GM18858 (cell line): Measurements from ENCODE around the gene IRS2.
"Not testable (repeated sequence)": the region's sequence is repeated elsewhere in the genome, so short reads cannot be mapped to it uniquely, and the experiment has no call there.

Experiments
- ATAC-seq: cut with Tn5 transposase; IDR thresholded peaks from one replicate; pipeline ENCODE4 v1.9.1; 2021; ENCODE audit not compliant: unreplicated experiment

The IRS2 gene

GRCh38 chr13:109786457-109787134 lies at the start of gene IRS2:
IRS2 (minus strand) TSS chr13:109786583; CDS start chr13:109786053, 530 bp downstream.
- ATAC-seq, result peak; percentile 96

GRCh38 chr13:109834973-109835720 lies 48.8 kb upstream of the IRS2 start:
- no peak for ATAC-seq

- ATAC-seq, result no peak
Observed at GRCh38 chr13:109833940-109834339, 47.6 kb upstream of the IRS2 start.

- ATAC-seq, result no peak
Observed at GRCh38 chr13:109833071-109833470, 46.7 kb upstream of the IRS2 start.

GRCh38 chr13:109828591-109829316 lies 42.4 kb upstream of the IRS2 start:
- ATAC-seq, result not testable (repeated sequence)

GRCh38 chr13:109823201-109823600 lies 36.8 kb upstream of the IRS2 start:
- not testable (repeated sequence) for ATAC-seq

- no peak for ATAC-seq
Observed at GRCh38 chr13:109821103-109821502, 34.7 kb upstream of the IRS2 start.

- ATAC-seq, result no peak
Observed at GRCh38 chr13:109819874-109820273, 33.5 kb upstream of the IRS2 start.

- ATAC-seq, result no peak
Observed at GRCh38 chr13:109818886-109819285, 32.5 kb upstream of the IRS2 start.

GRCh38 chr13:109817591-109818535 lies 31.5 kb upstream of the IRS2 start:
- no peak for ATAC-seq

GRCh38 chr13:109816808-109817203 lies 30.4 kb upstream of the IRS2 start:
- ATAC-seq, result no peak

- no peak for ATAC-seq
Observed at GRCh38 chr13:109816112-109816807, 29.9 kb upstream of the IRS2 start.

GRCh38 chr13:109815651-109816050 lies 29.3 kb upstream of the IRS2 start:
- no peak for ATAC-seq

GRCh38 chr13:109813663-109814062 lies 27.3 kb upstream of the IRS2 start:
- ATAC-seq, result no peak

GRCh38 chr13:109812382-109812781 lies 26.0 kb upstream of the IRS2 start:
- no peak for ATAC-seq

- ATAC-seq, result no peak
Observed at GRCh38 chr13:109810761-109811510, 24.6 kb upstream of the IRS2 start.

- no peak for ATAC-seq
Observed at GRCh38 chr13:109809216-109809932, 23.0 kb upstream of the IRS2 start.

GRCh38 chr13:109807345-109807744 lies 21.0 kb upstream of the IRS2 start:
- no peak for ATAC-seq

- no peak for ATAC-seq
Observed at GRCh38 chr13:109804654-109805053, 18.3 kb upstream of the IRS2 start.
